ENCODE measurements around the gene MYL12A. TPM values are rescaled to one million over a fixed set of nuclear protein-coding genes. Genes with fewer than 3 reads are reported as not detected.

Gene MYL12A
- total RNA-seq, 1 donor, result 475 TPM

- H3K4me1 ChIP-seq (ENCODE audit: insufficient read depth, low read length), result peaks cover 27% of the 10 kb centered on the region
- no peaks in the 10 kb centered on the region for H3K9me3 ChIP-seq (ENCODE audit: low read depth, low read length)
- H3K27me3 ChIP-seq (ENCODE audit: insufficient read depth, low read length), result no peaks in the 10 kb centered on the region
- no peak overlapping the region for H3K4me3 ChIP-seq (ENCODE audit: low read length)
These were observed 34.1 kb downstream of the MYL12A start for GRCh38 chr18:3281456-3282400.

GRCh38 chr18:3283253-3283863, 35.8 kb downstream of the MYL12A start:
- H3K4me3 ChIP-seq (ENCODE audit: low read length), result no peak overlapping the region
- no peaks in the 10 kb centered on the region for H3K9me3 ChIP-seq (ENCODE audit: low read depth, low read length)
- peaks cover 16% of the 10 kb centered on the region for H3K4me1 ChIP-seq (ENCODE audit: insufficient read depth, low read length)
- H3K27me3 ChIP-seq (ENCODE audit: insufficient read depth, low read length), result no peaks in the 10 kb centered on the region

GRCh38 chr18:3283908-3284307, 36.3 kb downstream of the MYL12A start:
- H3K4me1 ChIP-seq (ENCODE audit: insufficient read depth, low read length), result peaks cover 11% of the 10 kb centered on the region
- no peaks in the 10 kb centered on the region for H3K9me3 ChIP-seq (ENCODE audit: low read depth, low read length)
- H3K4me3 ChIP-seq (ENCODE audit: low read length), result no peak overlapping the region
- H3K27me3 ChIP-seq (ENCODE audit: insufficient read depth, low read length), result no peaks in the 10 kb centered on the region

GRCh38 chr18:3284501-3284900, 36.9 kb downstream of the MYL12A start:
- Histone ChIP-seq H3K4me1 (ENCODE audit: insufficient read depth, low read length) (peaks cover 5% of the 10 kb centered on the region), H3K27me3 (ENCODE audit: insufficient read depth, low read length) (no peaks in the 10 kb centered on the region), H3K9me3 (ENCODE audit: low read depth, low read length) (no peaks in the 10 kb centered on the region), H3K4me3 (ENCODE audit: low read length) (no peak overlapping the region)

GRCh38 chr18:3286159-3286558, 38.6 kb downstream of the MYL12A start:
- Histone ChIP-seq H3K4me1 (ENCODE audit: insufficient read depth, low read length) (no peaks in the 10 kb centered on the region), H3K27me3 (ENCODE audit: insufficient read depth, low read length) (no peaks in the 10 kb centered on the region), H3K9me3 (ENCODE audit: low read depth, low read length) (peaks cover 10% of the 10 kb centered on the region), H3K4me3 (ENCODE audit: low read length) (no peak overlapping the region)

- H3K27me3 ChIP-seq (ENCODE audit: insufficient read depth, low read length), result no peaks in the 10 kb centered on the region
- peaks cover 15% of the 10 kb centered on the region for H3K9me3 ChIP-seq (ENCODE audit: low read depth, low read length)
- H3K4me3 ChIP-seq (ENCODE audit: low read length), result no peak overlapping the region
- H3K4me1 ChIP-seq (ENCODE audit: insufficient read depth, low read length), result peaks cover 12% of the 10 kb centered on the region
These were observed 45.8 kb downstream of the MYL12A start for GRCh38 chr18:3293196-3293951.

- Histone ChIP-seq H3K4me3 (ENCODE audit: low read length) (no peak overlapping the region), H3K27me3 (ENCODE audit: insufficient read depth, low read length) (peaks cover 9% of the 10 kb centered on the region), H3K4me1 (ENCODE audit: insufficient read depth, low read length) (peaks cover 12% of the 10 kb centered on the region)
These were observed 47.0 kb downstream of the MYL12A start for GRCh38 chr18:3294435-3295080.

GRCh38 chr18:3297025-3297984, 49.7 kb downstream of the MYL12A start:
- Histone ChIP-seq H3K4me3 (ENCODE audit: low read length) (peak overlapping the region; percentile 58), H3K9me3 (ENCODE audit: low read depth, low read length) (no peaks in the 10 kb centered on the region), H3K27me3 (ENCODE audit: insufficient read depth, low read length) (peaks cover 30% of the 10 kb centered on the region), H3K4me1 (ENCODE audit: insufficient read depth, low read length) (peaks cover 12% of the 10 kb centered on the region)

More at GRCh38 chr18:3294435-3295080, 47.0 kb downstream of the MYL12A start:
- peaks cover 15% of the 10 kb centered on the region for H3K9me3 ChIP-seq (ENCODE audit: low read depth, low read length)

GRCh38 chr18:3304832-3305231, 57.2 kb downstream of the MYL12A start:
- H3K9me3 ChIP-seq (ENCODE audit: low read depth, low read length), result no peaks in the 10 kb centered on the region
- no peaks in the 10 kb centered on the region for H3K4me1 ChIP-seq (ENCODE audit: insufficient read depth, low read length)
- H3K27me3 ChIP-seq (ENCODE audit: insufficient read depth, low read length), result peaks cover 18% of the 10 kb centered on the region
- no peak overlapping the region for H3K4me3 ChIP-seq (ENCODE audit: low read length)

GRCh38 chr18:3305354-3305762, 57.8 kb downstream of the MYL12A start:
- no peaks in the 10 kb centered on the region for H3K4me1 ChIP-seq (ENCODE audit: insufficient read depth, low read length)
- H3K4me3 ChIP-seq (ENCODE audit: low read length), result no peak overlapping the region
- H3K9me3 ChIP-seq (ENCODE audit: low read depth, low read length), result no peaks in the 10 kb centered on the region
- peaks cover 15% of the 10 kb centered on the region for H3K27me3 ChIP-seq (ENCODE audit: insufficient read depth, low read length)

Other genes with a start within 250 kb of the MYL12A start
- gene LPIN2, start 234.7 kb upstream of the MYL12A start, total RNA-seq, result 51.1 TPM
- 0.94 TPM for gene MYOM1, start 27.8 kb upstream of the MYL12A start, total RNA-seq
- 209 TPM for gene MYL12B, start 14.3 kb downstream of the MYL12A start, total RNA-seq
- gene TGIF1, start 202.4 kb downstream of the MYL12A start, total RNA-seq, result 91.2 TPM